ENCODE results near the gene ERG.

DNA sequence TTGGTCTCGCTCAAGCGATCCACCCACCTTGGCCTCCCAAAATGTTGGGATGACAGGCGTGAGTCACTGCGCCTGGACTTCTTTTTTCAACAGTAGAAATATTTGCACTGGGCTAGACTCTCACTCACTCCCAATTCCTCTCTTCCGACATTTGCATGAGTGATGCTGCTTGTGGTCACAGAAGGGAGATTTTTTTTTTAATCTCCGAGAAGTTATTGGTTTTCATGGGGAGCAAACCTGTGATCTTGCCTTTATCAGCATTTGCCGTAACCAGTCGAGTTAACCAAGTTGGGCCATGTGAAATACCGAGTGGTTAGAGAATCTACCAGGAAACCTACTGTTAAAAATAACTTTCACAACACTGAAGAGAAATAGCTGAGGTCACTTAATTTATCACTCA, 21.1 kb downstream of the ERG start:
- TF ChIP-seq GATA2 (IDR thresholded peaks at IDR 0.05; ENCODE audit: low read depth, low read length) (no peak), GATA3 (IDR thresholded peaks at IDR 0.05; ENCODE audit: low read depth, low read length) (no peak)

Data from SH-SY5Y (cell line).